ENCODE data around the gene LRRIQ4.

DNA sequence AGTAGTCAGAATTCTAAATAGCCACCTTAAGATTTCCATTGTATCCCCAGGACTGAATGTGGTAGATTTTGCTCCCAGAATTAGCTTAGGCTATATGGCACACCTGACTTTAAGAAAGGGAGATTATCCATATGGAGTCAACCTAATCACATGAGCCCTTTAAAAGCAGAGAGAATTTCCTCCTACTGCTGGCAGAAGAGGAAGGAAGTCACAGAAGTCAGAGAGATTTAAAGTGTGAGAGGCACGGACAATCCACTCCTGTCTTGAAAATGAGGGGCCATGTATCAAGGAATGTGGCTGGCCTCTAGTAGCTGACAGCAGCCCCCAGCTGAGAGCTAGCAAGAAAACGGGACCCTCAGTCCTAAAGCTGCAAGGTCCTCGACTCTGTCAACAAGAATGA, 30.3 kb downstream of the LRRIQ4 start:
- TF ChIP-seq GATA2 (IDR thresholded peaks at IDR 0.05; ENCODE audit: low read depth, low read length) (no peak), GATA3 (IDR thresholded peaks at IDR 0.05; ENCODE audit: low read depth, low read length) (no peak)
